ENCODE data around the gene PWWP2B.
"Not testable (repeated sequence)": the region's sequence is repeated elsewhere in the genome, so short reads cannot be mapped to it uniquely, and the experiment has no call there.

The PWWP2B gene

DNA sequence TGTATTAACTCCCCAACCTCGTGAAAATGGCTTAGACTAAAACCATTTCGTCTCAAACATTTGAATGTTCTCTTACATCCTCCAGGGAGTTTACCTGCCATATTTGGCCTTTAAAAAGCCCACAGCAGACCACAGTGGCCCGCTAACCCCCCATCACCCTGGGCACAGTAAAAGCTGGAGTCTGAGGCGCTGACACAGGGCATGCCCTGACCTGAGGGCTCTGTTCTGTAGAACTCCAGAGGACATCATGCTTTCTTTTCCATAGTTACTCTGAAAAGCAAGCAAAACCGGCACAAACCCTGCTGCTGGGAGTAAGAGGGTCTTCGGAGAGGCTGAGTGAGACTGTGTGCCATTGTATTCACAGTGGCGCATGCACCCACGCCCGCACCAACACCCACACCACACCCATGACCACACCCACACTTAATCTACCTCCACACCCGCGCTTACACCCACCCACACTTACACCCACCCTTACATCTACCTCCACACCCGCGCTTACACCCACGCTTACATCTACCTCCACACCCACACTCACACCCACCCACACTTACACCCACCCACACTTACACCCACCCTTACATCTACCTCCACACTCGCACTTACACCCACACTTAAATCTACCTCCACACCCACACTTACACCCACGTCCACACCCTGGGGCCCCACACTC is 32.9 kb upstream of the PWWP2B start:
- no peak for DNase-seq

DNA sequence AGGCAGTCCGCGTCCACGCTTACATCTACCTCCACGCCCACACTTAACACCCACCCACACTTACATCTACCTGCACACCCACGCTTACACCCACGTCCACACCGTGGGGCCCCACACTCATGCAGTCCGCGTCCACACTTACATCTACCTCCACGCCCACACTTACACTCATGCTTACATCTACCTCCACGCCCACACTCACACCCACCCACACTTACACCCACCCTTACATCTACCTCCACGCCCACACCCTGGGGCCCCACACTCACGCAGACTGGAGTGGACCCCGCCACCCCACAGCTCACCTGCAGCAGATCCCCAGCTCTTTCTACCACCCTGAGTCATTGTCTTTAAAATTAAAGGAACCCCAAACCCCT is 32.4 kb upstream of the PWWP2B start:
- DNase-seq: no peak

DNA sequence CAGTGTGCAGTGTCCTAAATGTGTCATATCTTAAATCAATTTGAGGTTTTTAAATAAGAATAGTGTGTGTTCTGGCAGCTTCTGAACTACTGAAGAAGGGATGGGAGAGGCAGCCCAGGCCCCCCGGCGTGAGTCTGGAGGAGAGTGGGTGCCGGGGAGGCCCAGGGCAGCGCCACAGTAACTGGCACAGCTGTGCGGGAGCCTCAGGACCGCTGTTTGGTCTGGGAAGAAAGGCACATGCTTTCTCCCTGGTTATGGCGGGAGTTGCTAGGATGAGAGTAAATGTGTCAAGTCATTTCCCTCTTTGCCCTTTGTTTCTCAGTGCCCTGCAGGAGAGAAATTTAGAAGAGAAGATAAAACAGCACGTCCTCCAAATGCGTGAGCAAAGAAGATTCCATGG is 31.9 kb upstream of the PWWP2B start:
- DNase-seq: no peak

DNA sequence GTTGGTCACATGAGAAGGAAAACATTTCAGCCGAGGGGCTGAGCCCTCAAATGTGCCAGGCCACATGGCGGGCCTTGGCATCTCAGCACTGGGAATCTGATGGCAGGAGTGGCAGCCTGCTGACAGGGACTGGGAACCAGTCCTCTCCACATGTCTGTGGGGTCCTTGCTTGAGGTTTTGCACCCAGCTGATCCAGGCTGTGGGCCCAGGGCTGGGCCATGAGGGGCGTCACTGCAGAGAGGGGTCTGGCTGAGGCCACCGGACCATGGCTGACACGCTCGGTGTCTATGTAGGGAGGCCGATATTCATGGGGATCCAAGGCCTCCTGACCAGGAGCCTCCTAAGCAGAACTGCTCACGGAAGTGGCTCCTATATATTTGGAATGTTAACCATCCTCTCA is 31.0 kb upstream of the PWWP2B start:
- DNase-seq: no peak

DNA sequence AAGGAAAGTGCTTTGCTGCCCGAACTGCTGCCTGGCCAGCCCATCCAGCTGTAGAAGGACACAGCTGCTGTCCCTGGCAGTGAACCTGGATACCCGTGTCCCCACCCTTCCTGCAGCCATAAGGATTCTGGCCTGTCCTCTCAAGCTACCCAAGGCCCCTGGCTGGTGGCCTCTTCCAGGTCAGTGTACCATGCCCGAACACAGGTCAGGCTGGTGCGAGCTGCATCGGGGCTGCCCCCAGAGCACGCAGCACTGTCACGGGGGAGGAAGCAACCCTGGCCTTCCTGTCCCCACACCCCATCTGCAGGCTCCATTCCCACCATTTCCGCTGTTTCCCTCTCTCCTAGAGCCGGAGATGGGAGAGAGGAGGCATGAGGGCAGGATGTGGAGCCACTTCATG is 30.5 kb upstream of the PWWP2B start:
- no peak for DNase-seq

DNA sequence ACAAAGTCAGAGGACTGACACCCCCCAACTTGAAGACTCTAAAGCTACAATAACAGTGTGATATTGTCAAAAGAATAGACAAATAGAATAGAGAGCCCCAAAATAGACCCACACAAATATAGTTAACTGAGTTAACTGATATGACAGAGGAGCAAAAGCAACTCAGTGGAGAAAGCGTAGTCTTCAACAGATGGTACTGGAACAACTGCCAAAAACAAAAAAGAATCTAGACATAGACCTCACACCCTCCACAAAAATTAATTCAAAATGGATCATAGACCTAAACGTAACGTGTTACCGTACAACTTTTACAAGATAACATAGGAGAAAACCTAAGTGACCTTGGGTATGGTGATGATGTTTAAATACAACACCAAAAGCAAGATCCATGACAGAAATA is 28.6 kb upstream of the PWWP2B start:
- no peak for DNase-seq

DNA sequence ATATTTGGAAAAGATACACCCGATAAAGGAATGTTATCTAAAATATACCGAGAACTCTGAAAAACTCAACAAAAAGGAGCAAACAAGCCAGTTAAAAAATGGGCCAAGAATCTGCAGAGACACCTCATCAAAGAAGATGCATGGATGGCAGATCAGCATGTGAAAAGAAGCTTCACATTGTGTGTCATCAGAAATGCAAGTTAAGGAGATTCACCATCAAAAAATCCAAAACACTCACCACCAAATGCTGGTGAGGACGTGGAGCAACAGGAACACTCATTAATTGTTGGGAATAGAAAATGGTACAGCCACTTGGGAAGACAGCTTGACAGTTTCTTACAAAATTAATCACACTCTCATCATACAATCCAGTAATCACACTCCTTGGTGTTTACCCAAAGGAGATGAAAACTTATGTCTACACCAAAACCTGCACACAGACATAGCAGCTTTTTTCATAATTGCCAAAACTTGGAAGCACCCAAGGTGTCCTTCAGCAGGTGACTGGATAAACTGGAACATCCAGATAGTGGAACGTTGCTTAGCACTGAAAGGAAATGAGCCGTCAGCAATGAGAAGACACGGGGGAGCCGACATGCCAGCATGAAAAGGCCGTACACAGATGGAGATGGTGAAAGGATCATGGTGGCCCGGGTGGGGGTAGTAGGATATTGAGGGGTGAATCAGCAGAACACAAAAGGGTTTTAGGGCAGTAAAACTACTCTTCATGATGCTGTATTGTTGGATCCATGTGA is 27.9 kb upstream of the PWWP2B start:
- DNase-seq: no peak

DNA sequence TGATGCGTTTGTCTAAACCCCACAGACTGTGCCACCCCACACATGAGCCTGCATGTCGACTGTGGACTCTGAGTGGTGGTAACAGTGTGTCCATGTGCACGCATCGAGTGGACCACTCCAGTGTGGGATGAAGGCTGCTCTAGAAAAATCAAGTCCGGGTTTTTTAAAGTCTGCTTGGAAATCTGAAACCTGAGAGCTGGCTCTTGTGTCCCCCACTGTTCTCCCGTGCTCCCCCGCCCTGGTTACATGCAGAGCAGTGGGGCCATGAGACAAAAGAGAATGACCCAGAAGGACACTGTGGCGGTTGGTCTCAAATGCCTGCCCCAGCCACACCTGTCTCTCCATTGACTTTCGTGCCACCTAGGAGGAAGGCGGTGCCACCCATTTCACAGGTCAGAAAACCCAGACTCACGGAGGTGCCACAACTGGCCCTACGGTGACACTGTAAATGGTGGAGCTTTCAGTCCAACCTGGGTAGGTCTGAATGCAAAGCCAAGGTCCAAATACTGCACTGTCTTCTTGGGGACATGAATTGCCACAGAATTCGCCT is 27.3 kb upstream of the PWWP2B start:
- no peak for DNase-seq

DNA sequence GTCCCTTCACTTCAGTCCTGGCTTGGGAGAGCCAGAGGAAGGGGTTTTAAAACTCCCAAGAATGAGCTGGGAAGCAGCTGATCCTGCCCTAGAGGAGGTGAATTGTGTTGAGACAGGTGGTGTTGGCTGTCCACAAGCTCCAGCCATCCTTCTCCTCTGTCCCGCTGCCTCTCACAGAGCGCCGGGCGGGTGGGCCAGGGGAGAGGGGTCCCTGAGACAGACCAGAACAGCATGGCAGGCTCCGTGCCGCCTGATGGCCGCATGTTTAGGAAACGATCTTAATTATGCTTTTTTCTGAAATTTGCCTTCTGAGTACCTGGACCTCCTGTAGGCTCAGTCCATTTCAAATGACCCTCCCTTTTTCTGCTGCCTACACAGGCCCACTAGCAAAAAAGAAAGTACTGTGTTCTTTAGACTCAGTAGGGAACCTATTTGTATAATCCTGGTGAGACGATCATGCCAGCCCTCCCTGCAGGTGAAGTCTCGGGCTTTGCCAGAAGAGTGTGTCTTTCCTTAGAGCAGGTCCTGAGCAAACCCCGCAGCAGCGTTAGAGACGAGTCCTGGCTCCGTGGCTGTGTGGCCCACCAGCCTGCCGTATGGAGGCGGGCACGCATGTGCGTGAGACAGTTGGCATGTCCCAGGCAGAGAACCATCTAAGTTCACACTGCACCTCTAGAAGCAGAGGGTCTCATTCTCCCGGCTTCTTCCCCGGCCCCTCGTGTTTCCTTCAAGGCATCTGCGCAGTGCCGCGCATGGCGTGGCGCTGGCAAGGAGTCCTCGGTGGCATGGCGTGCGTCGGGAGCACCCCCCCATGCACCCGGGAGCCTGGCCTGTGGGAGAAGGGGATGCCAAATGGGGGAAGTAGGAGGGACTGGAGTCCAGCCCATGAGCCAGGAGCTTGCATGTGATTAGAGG is 26.3 kb upstream of the PWWP2B start:
- DNase-seq: no peak

DNA sequence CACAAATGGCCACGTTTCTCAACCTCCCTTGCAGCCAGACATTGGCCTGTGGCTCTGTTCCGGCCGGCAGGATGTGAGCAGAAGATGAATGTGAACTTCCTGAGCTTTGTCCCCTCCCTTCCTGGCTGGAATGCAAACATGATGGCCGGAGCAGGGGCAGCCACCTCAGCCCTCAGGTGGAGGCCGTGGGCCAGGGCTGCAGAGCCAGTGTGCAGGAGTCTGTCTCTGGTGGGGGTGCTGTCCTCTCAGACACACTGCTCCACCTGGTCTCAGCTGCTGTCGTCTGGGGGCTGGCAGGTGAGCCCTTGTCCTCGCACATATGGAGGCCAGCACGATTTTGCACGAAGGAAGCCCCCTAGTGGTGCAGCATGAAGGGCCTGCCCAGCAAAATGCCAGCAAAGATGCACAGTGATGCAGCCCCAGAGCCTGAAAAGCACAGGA is 25.3 kb upstream of the PWWP2B start:
- DNase-seq: no peak

DNA sequence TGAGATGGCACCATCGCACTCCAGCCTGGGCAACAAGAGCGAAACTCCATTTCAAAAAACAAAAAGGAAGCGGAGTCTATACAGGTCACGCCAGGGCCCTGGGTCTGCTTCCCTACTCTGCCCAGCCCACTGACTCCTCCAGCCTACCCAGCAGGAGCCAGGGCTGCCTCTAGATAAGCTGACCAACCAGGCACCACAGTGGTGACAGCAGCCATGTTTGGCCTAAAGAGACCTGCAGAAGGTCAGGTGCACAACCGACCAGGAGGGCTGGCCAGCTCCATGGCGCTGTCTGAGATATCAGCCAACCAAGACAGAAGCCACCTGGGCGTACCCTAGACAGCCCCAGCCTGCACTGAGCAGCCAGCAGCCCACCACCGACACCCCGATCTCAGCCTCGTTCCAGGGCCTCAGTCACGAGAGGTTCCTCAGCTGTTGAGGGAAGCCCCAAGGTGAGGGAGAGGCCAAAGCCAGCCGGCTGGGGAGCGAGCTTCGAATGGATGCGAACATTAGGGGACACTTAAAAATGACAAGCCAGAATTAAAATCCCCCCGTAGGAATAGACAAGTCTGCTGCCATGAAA is 24.4 kb upstream of the PWWP2B start:
- DNase-seq: no peak

DNA sequence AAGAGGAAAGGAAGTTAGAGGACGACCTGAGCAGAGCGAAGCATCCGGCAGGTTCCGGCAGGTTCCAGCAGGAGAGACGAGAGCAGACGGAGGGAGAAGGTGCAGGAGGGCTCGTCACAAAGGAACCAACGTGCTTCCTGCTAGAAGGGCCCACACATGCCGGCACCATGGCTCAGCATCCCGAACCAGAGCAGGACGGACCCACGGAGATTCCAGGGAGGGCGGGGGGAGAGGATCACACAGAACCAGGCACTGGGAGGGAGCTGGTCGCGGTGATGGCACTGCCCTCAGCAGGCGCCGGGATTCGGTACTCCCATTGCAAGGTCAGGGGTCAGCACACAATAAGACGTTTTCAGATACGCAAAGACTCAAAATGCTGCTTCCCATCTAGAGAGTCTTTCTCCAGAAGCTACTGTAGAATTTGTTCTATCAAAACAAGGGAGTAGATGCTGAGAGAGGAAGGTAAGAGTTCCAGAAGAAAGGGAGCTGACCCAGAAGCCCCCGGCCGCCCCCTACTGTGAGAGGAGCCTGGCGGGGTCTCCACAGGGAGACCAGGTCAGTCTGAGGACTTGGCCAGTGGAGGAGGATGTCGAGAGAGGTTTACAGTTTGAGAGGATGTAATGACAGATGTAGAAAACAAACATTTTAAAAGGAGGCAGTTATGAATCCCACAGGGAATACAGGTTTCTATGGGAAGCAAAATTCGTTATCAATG is 23.6 kb upstream of the PWWP2B start:
- no peak for DNase-seq

DNA sequence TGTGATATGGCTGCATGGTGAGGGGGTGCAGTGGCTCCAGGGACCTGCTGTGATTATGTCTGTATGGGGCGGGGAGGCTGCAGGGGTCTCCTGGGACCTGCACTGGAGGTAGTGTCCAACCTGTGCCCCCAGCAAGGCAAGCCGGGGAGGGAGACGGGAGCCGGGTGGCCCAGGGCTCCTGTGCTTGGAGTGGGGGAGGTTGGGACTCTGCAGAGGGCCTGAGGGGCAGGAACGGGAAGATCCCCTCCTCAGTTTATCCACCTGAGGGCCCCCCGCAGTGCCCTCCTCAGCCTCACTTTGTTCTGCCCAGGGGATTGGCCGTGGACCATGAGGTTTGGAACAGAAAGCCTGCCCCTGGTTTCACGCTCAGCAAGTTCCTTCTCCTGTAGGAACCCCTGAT is 22.8 kb upstream of the PWWP2B start:
- no peak for DNase-seq

DNA sequence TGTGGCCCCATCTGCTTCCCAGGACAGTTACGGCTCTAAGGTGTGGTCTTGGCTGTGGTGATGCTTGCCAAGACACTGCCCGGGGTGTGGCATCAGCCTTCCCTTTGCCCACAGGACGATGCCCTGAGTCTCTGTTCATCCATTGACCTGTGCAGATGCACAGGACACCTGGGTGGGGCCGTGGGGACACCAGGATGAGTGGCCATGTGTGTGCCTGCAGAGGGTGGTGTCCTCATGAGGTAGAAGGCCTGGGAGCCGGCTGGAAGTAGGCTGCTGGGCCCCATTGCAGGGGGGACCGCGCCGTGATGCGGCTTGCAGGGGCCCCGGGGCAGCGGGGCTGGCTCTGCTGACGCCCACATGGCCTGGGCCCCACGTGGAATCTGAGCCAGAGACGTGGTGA is 22.4 kb upstream of the PWWP2B start:
- DNase-seq: no peak

DNA sequence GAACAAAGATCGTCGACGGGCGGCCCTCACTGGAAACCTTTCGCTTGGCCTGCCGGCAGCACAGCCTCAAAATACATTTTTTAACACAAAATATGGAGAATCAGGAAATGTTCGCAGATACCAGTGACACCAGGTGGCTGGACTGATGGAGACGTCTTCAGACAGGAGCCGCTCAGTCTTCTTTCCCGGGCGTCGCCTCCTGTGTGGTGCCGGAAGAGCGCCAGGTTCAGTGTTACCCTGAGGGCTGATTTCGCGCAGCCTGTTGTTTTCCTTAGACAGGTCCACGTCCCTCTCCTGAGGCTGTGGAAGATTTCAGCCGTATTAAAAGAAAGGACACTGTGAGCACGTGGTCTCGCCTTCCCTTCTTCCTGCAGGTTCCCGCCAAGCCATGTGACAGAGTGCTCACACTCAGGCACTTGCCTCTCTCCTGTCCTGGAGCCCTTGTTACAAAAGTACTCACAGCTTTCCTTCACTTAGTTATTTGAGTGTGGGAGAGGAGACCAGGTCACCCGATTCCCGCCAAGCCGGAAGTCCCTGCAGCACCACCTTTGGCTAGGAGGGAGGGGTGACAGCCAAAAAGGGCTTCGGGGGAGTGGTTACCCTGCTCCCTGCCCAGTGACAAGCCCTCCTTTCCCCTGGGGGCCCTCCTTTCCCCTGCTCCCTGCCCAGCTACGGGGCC is 21.7 kb upstream of the PWWP2B start:
- no peak for DNase-seq

DNA sequence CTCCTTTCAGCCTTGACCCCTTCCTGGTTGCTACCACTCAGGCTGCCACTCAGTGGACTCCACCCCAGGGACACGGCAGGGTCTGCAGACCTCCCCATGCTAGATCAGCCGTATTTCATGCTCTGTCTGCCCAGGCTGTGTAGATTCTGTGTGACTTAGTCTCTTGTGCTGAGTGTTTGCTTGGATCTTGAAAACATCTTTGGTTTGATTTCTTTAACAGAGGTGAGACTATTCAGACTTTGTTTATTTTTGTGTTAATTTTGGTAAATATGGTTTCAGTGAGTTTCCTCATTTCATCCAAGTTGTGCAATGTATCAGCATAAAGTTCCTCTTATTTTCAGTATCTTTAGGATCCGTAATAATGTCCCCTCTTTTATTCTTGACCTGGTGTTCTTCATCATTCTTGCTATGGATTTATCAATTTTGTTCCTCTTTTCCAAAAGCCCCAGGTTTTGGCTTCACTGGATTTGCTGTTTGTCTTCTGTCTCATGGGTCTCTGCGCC is 21.2 kb upstream of the PWWP2B start:
- no peak for DNase-seq

DNA sequence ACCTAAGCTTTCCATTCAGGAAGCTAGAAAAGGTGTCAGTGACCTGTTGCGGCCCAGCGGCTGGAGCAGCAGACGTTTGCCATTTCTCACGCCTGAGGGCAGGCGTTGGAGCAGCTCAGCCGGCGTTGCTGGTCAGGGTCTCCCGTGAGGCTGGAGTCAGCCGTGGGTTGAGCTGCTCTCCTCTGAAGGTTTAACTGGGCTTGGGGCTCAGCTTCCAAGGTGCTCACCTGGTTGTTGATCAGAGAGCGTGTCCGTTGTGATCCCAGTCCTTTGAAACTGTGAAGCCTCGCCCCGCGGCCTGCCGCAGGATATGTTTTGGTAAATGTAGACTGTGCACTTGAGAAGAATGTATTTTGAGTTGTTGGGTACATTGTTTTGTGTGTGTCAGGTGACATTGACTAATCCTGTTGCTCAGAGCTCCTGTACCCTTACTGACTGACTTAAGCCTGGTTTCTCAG is 20.6 kb upstream of the PWWP2B start:
- no peak for DNase-seq

DNA sequence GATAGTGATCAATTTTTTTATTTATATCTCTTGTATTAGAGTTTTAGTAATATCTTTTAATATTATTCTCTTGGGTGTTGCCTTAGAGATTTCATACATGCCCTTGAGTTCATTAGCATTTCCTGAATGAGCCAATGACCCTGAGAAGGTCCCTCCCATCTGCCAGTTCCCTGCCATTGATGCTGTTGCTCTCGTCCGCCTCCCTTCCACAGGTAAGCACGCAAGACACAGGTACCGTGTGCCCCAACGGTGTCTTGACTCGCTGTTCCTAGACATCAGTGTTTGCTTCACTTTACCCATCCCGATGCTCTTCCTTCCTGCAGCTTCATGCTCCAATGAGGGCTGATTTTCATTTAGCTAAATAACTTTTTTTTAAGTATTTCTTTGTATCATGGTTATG is 19.7 kb upstream of the PWWP2B start:
- no peak for DNase-seq

DNA sequence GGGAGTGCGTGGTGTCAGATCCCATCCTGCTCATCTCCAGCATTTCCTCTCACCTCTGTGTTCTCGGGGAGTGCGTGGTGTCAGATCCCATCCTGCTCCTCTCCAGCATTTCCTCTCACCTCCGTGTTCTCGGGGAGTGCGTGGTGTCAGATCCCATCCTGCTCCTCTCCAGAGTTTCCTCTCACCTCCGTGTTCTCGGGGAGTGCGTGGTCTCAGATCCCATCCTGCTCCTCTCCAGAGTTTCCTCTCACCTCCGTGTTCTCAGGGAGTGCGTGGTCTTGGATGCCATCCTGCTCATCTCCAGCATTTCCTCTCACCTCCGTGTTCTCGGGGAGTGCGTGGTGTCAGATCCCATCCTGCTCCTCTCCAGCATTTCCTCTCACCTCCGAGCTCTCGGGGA is 18.0 kb upstream of the PWWP2B start:
- not testable (repeated sequence) for DNase-seq

DNA sequence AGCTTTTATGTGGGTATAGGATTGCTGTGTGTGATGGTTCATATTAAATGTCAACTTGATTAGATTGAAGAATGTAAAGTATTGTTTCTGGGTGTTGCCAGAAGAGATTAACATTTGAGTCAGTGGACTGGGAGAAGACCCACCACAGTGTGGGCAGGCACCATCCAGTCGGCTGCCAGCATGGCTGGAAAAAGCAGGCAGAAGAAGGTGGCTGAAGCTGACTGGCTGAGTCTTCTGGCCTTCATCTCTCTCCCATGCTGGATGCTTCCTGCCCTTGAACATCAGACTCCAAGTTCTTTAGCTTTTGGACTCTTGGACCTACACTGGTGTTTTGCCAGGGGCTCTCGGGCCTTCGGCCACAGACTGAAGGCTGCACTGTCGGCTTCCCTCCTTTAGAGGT is 16.0 kb upstream of the PWWP2B start:
- DNase-seq: not testable (repeated sequence)

DNA sequence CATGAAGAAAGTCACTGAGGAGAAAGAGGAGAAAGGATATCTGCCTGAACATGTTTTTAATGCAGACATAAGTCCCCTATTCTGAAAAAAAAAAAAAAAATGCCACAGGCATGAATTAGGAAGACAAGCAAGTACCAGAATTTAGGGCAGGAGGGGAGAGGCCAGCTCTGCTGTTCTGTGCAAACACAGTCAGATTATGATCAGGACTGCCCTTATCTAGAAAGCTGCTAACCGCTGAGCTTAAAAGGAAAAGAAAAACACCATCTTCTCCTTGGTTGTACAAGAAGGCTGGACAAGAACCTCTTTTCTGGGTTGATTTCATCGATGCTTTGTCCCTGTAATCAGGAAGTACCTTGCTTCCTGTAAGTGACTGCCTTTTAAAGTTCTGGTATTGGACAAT is 15.3 kb upstream of the PWWP2B start:
- no peak for DNase-seq

All from RPMI8226 (cell line).